Measurements from ENCODE around the gene ST6GALNAC6. TPM values are rescaled to one million over a fixed set of nuclear protein-coding genes. Genes with fewer than 3 reads are reported as not detected.
"Not testable (repeated sequence)": the region's sequence is repeated elsewhere in the genome, so short reads cannot be mapped to it uniquely, and the experiment has no call there.

Gene ST6GALNAC6
- total RNA-seq, 1 donor from 2014 or later: 94.7 TPM

GRCh38 chr9:127884976-127885490 lies 14.4 kb downstream of the ST6GALNAC6 start:
- intact Hi-C loops (cut with DNase I): no loop called here
- Histone ChIP-seq H3K27me3 (no peaks in the 10 kb centered on the region), H3K4me3 (no peak overlapping the region), H3K36me3 (peaks cover 54% of the 10 kb centered on the region), H3K9me3 (no peaks in the 10 kb centered on the region), H3K27ac (no peak overlapping the region), H3K4me1 (no peaks in the 10 kb centered on the region)
- no peak for TF ChIP-seq CTCF (IDR thresholded peaks at IDR 0.05)
- ATAC-seq: no peak
- peak; percentile 48 for DNase-seq

GRCh38 chr9:127884427-127884911 lies 14.9 kb downstream of the ST6GALNAC6 start:
- Histone ChIP-seq H3K27me3 (no peaks in the 10 kb centered on the region), H3K36me3 (peaks cover 49% of the 10 kb centered on the region), H3K4me3 (no peak overlapping the region), H3K9me3 (no peaks in the 10 kb centered on the region), H3K4me1 (no peaks in the 10 kb centered on the region), H3K27ac (no peak overlapping the region)
- DNase-seq: peak; percentile 69
- intact Hi-C loops (cut with DNase I): no loop called here
- TF ChIP-seq CTCF (IDR thresholded peaks at IDR 0.05): no peak
- ATAC-seq: peak; percentile 29

GRCh38 chr9:127883959-127884358 lies 15.4 kb downstream of the ST6GALNAC6 start:
- Histone ChIP-seq H3K4me1 (no peaks in the 10 kb centered on the region), H3K9me3 (no peaks in the 10 kb centered on the region), H3K27me3 (no peaks in the 10 kb centered on the region), H3K27ac (no peak overlapping the region), H3K36me3 (peaks cover 44% of the 10 kb centered on the region), H3K4me3 (no peak overlapping the region)
- ATAC-seq (no peak), DNase-seq (peak; percentile 56)
- no peak for TF ChIP-seq CTCF (IDR thresholded peaks at IDR 0.05)
- intact Hi-C loops (cut with DNase I): no loop called here

- intact Hi-C loops (cut with DNase I): not testable (repeated sequence)
Observed at GRCh38 chr9:127881715-127882114, 17.7 kb downstream of the ST6GALNAC6 start.

GRCh38 chr9:127880143-127880542 lies 19.3 kb downstream of the ST6GALNAC6 start:
- no peaks in the 10 kb centered on the region for H3K27me3 ChIP-seq
- no peak overlapping the region for H3K4me3 ChIP-seq
- peaks cover 6% of the 10 kb centered on the region for H3K36me3 ChIP-seq
- H3K4me1 ChIP-seq: peaks cover 23% of the 10 kb centered on the region
- ATAC-seq (no peak), DNase-seq (no peak)
- no peak for TF ChIP-seq CTCF (IDR thresholded peaks at IDR 0.05)
- no peaks in the 10 kb centered on the region for H3K9me3 ChIP-seq
- H3K27ac ChIP-seq: no peak overlapping the region
- intact Hi-C loops (cut with DNase I): no loop called here

More at GRCh38 chr9:127881715-127882114, 17.7 kb downstream of the ST6GALNAC6 start:
- H3K27ac ChIP-seq, H3K9me3 ChIP-seq, DNase-seq, H3K4me1 ChIP-seq, H3K4me3 ChIP-seq, ATAC-seq, H3K27me3 ChIP-seq: not testable (repeated sequence)
- peaks cover 22% of the 10 kb centered on the region for H3K36me3 ChIP-seq

- DNase-seq (no peak), ATAC-seq (no peak)
- no peaks in the 10 kb centered on the region for H3K9me3 ChIP-seq
- H3K4me3 ChIP-seq: no peak overlapping the region
- H3K36me3 ChIP-seq: no peaks in the 10 kb centered on the region
- no peaks in the 10 kb centered on the region for H3K27me3 ChIP-seq
- peaks cover 33% of the 10 kb centered on the region for H3K4me1 ChIP-seq
- TF ChIP-seq CTCF (IDR thresholded peaks at IDR 0.05): no peak
- H3K27ac ChIP-seq: no peak overlapping the region
- intact Hi-C loops (cut with DNase I): no loop called here
Observed at GRCh38 chr9:127878652-127879390, 20.6 kb downstream of the ST6GALNAC6 start.
